Brain microvascular endothelial cell (primary cell): ENCODE measurements around the gene HOXC12.

ENCODE experiments used
- DNase-seq: peaks from one replicate; pipeline ENCODE4 v3.0.0-alpha.2; 2020
- H3K27ac ChIP-seq: fragments of 250-450 bp; sonication (Bioruptor Pico); 2 replicates; pipeline ENCODE4 v1.5.1; 2020; ENCODE audit warnings: mild to moderate bottlenecking, moderate library complexity
- H3K27me3 ChIP-seq: fragments of 250-450 bp; sonication (Bioruptor Pico); replicated peaks from 2 replicates; pipeline ENCODE4 v1.5.1; 2020; ENCODE audit warnings: mild to moderate bottlenecking
- H3K36me3 ChIP-seq: fragments of 250-450 bp; sonication (Bioruptor Pico); replicated peaks from 2 replicates; pipeline ENCODE4 v1.5.1; 2020; ENCODE audit warnings: mild to moderate bottlenecking
- H3K4me3 ChIP-seq: 2 replicates; pipeline ENCODE4 v1.5.1; 2011; ENCODE audit warnings: low read depth, mild to moderate bottlenecking, control low read depth, low read length, moderate library complexity
- CTCF ChIP-seq: IDR thresholded peaks from 2 replicates; pipeline ENCODE4 v1.5.1; 2011; ENCODE audit warnings: low read depth, mild to moderate bottlenecking, moderate library complexity, low read length, control low read depth, inconsistent platforms; ENCODE audit errors: missing control alignments
- in situ Hi-C: cut with HindIII; loops from 2 replicates; pipeline ENCODE4 v1.10.0; 2017; ENCODE audit warnings: low sequenced_read_pairs, low pct_ligation_motif_present

The HOXC12 gene

GRCh38 chr12:53939141-53940108 lies 15.3 kb upstream of the HOXC12 start:
- in situ Hi-C loops, result no loop called here
- DNase-seq, result no peak
- peaks cover 92% of the 10 kb centered on the region for H3K27me3 ChIP-seq
- no peak for TF ChIP-seq CTCF
- no peak overlapping the region for H3K4me3 ChIP-seq
- no peaks in the 10 kb centered on the region for H3K36me3 ChIP-seq
- H3K27ac ChIP-seq, result no peak overlapping the region

GRCh38 chr12:53940443-53941014 lies 14.2 kb upstream of the HOXC12 start:
- no peak for TF ChIP-seq CTCF
- H3K4me3 ChIP-seq, result no peak overlapping the region
- H3K36me3 ChIP-seq, result no peaks in the 10 kb centered on the region
- in situ Hi-C loops, result no loop called here
- no peak overlapping the region for H3K27ac ChIP-seq
- peaks cover 92% of the 10 kb centered on the region for H3K27me3 ChIP-seq
- no peak for DNase-seq

- H3K27me3 ChIP-seq, result peaks cover 92% of the 10 kb centered on the region
- DNase-seq, result no peak
- no peak for TF ChIP-seq CTCF
- in situ Hi-C loops, result no loop called here
- H3K36me3 ChIP-seq, result no peaks in the 10 kb centered on the region
- no peak overlapping the region for H3K27ac ChIP-seq
- H3K4me3 ChIP-seq, result no peak overlapping the region
These were observed 13.5 kb upstream of the HOXC12 start for GRCh38 chr12:53941187-53941586.

GRCh38 chr12:53941750-53942149 lies 13.0 kb upstream of the HOXC12 start:
- peaks cover 94% of the 10 kb centered on the region for H3K27me3 ChIP-seq
- no peaks in the 10 kb centered on the region for H3K36me3 ChIP-seq
- no peak for TF ChIP-seq CTCF
- no peak overlapping the region for H3K27ac ChIP-seq
- no peak for DNase-seq
- H3K4me3 ChIP-seq, result no peak overlapping the region
- in situ Hi-C loops, result no loop called here

- in situ Hi-C loops, result no loop called here
- peaks cover 91% of the 10 kb centered on the region for H3K27me3 ChIP-seq
- no peak for DNase-seq
- H3K36me3 ChIP-seq, result no peaks in the 10 kb centered on the region
- H3K27ac ChIP-seq, result no peak overlapping the region
- H3K4me3 ChIP-seq, result no peak overlapping the region
- TF ChIP-seq CTCF, result no peak
These were observed 12.2 kb upstream of the HOXC12 start for GRCh38 chr12:53942467-53942997.
